Putamen (tissue), 1 donor: ENCODE results near the gene DNAI1.
"Not testable (repeated sequence)": the region's sequence is repeated elsewhere in the genome, so short reads cannot be mapped to it uniquely, and the experiment has no call there.

ENCODE experiments used
- DNase-seq: peaks from one replicate; pipeline ENCODE4 v3.0.0-alpha.2; 2016; ENCODE audit warnings: low spot score

The DNAI1 gene

DNA sequence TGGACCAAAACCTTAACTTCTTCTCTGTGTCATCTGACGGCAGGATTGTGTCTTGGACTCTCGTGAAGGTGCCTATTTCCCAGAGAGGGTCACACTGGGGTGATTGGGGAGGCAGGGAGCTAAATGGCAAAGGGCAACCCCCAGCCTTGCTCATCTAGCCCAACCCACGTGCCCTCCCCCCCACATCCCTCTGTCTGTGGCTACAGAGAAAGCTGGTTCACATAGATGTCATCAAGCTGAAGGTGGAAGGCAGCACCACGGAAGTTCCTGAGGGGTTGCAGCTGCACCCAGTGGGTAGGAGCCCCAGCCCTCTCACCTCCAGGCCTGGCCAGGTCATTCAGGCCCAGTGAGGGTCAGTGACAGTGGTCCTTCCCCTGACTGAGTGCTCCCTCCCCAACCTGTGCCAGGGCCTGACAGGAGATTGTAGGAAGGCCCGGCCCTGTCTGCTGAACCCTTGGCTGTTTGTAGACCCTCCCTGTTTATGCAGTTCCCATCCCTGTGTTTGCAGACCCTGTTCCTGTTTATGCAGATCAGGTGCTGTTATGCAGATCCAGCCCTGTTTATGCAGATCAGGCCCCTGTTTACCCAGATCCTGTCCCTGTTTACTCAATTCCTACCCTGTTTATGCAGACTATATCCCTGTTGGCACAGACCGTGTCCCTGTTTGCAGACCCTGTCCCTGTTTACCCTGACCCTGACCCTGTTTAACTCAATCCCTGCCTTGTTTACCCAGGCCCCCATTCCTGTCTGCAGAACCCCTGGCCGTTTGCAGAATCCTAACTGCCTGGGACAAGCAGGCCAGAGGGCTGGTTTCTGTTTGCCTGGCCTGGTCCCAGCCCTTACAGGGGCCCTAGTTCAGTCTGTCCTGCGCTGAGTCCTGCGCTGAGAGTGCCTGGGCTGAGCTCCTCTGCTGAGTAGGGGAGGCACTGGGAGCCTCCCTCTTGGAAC lies 53.8 kb downstream of the DNAI1 start:
- DNase-seq, result peak; percentile 60

DNA sequence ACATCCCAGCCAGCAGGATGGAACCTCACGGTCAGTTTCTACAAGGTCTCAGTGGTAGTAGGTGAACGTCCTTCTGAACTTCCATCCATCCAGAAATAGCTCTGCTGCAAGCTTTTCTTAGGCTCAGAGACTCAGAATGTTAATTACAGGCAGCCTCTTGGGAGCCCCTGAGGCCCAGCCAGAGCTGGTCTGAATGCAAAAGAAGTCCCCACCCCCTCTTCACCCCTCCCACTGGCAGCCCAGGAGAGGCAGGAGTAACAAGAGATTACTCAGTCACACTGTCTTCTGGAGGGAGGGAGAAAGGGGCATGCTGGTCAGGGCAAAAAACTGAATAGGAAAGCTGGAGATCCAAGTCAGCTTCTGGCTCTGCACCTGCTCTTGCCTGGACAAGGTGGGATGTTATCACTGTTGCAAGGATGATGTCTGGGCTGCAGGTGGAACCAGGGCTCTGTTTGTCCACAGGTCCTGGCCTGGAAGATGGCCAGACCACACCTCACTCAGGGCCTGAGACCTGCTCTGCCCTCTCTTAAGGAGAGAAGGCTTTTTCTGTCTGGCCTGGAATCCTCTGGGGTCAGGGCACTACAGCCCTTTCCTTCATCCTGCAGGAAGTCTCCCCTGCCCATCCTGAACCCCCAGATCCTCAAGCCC lies 55.1 kb downstream of the DNAI1 start:
- DNase-seq, result peak; percentile 52

DNA sequence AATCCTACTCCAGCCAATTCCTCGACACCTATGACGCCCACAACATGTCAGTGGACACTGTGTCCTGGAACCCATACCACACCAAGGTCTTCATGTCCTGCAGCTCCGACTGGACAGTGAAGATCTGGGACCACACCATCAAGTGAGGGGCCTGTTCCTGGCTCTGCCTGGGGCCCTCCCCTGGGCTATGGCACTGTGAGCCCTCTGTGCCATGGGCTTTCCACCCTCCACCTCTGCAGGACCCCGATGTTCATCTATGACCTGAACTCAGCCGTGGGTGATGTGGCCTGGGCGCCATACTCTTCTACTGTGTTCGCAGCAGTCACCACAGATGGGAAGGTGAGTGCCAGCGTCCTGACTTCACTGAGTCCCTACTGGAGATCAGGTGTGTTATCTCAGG lies 55.8 kb downstream of the DNAI1 start:
- DNase-seq, result no peak

DNA sequence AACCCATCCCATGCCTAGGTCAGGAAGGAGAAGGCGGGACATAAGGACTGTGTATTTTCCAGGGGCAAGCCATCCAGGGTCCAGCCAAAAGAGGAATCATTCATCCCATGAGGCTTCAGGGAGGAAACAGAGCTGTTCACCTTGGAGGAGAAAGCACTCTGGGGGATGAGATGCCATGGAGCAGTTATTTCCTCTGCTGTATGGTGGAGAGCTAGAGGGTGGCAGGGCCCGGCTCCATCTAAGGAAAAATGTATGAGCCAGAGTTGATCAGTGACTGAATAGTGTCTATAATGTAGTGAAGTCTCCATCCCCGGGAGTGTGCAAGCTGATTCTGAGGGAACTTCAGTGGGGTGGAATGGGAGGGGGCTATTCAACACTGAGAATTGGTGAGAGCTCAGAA lies 56.2 kb downstream of the DNAI1 start:
- DNase-seq, result no peak

DNA sequence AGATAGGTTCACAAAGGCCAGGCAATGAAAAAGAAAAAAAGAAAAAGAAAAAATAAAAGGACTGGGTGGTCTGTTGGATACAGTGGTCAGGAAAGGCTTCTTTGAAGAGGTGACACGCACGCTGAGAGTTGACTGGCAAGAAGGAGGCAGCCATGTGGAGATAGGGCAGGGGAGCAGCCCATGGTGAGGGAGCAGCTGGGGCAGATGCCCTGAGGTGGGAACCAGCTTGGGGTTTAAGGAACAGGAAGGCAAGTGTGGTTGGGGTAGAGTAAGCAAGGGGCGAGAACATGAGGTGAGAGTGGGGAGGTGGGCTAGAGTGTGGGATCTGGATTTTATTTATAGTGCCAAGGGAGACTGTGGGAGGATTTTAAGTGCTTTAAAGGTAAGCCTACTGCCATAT lies 57.4 kb downstream of the DNAI1 start:
- no peak for DNase-seq

DNA sequence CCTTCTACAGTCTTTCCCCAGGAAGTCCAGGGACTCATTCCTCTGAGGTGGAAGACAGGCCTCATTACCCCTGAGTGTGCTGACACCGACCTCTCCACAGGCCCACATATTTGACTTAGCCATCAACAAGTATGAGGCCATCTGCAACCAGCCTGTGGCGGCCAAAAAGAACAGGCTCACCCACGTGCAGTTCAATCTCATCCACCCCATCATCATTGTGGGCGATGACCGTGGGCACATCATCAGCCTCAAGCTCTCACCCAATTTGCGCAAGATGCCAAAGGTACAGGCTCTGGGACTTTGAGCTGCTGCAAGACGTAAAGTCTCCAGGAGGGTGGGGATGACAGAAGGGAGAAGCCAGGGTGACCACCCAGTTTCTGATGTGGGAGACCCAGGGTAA lies 58.6 kb downstream of the DNAI1 start:
- DNase-seq, result no peak

DNA sequence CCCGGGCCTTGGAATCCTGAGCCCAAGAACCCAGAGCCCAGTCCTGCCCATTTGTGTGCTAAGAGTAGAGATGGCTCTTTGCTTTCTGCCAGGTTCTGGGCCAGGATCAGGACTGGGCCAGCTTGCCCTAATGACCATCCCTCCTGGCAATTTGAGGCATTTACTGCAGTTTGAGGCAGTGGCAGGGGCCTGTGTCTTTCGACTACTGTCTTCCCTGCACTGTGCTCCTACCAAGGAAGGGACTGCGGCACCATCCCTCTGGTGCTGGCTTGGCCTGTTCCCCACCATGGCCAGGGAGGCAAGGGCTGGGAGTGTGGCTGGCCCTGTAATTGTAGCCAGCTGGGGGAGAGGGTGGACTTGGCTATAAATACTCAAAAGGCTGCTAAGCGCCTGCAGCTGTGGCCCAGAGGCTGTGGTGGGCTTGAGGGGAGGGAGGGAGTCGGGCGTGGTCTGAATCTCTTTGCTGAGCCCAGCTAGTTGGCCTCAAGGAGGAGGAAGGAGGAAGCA lies 59.6 kb downstream of the DNAI1 start:
- no peak for DNase-seq

DNA sequence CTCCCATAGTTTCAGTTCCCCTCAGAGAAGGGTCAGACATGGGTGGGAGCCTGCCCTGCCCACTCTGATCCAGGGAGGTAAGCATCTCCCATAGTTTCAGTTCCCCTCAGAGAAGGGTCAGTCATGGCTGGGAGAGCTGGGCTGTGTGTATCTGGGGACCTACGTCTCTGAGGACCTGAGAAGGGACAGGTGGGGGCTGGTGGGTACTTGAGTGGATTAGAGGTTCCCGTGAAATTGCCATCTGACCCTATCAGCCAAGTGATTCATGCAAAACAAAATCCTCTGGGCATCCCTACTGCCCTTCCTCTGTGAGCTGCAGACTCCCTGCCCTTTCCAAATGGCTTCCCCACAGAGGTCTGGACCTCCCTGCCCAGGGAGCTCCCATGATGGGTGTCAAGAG lies 60.3 kb downstream of the DNAI1 start:
- no peak for DNase-seq

DNA sequence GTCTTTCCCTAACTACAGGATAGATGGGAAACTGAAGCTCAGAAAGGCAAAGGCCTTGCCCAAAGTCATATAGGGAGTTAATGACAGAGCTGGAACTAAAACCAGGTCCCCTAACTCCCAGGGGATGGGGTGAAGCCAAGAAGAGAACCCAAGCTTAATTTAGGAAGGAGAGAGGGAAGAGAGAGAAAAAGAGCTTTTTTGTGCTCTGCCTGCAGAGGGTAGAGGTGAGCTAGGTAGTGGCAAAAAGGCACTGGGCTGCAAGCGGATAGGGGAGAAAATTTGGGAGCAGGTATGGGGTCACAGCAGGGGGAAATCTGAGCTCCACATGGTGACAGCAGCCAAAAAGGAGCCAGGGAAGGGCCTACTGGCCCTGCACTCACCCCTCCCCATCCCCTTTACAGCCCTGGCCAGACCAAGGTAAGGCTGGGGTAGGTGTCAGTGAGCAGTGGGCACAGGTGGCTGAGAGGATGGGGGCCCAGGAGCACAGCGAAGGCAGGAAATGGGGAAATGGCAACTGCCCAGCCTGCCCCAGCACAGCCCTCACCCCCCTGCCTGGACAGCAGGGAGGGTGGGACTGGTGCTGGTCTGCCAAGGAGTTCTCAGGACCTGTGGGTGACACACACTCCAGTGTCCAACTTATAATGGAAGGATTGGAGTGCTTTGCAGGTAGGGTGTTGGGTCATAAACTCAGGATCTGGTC lies 60.9 kb downstream of the DNAI1 start:
- DNase-seq, result no peak

DNA sequence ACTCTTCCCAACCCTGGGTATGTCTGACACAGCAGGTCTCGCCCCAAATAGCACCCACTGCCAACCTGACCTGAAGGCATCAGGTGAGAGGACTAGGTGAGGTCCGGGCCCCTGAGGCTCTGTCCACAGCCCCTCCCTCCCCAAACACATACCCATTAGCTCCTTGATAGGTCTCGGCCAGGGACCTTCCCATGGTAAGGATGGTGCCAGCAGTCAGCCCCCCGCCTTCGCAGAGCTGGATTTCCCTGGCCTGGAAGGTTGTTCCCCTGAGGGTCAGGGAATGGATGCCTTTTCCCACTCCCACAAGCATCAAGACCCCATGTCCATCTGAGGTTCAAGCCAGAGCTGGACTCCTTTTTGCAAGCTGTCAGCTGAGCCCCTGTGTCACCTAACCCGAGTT lies 61.5 kb downstream of the DNAI1 start:
- DNase-seq, result no peak

DNA sequence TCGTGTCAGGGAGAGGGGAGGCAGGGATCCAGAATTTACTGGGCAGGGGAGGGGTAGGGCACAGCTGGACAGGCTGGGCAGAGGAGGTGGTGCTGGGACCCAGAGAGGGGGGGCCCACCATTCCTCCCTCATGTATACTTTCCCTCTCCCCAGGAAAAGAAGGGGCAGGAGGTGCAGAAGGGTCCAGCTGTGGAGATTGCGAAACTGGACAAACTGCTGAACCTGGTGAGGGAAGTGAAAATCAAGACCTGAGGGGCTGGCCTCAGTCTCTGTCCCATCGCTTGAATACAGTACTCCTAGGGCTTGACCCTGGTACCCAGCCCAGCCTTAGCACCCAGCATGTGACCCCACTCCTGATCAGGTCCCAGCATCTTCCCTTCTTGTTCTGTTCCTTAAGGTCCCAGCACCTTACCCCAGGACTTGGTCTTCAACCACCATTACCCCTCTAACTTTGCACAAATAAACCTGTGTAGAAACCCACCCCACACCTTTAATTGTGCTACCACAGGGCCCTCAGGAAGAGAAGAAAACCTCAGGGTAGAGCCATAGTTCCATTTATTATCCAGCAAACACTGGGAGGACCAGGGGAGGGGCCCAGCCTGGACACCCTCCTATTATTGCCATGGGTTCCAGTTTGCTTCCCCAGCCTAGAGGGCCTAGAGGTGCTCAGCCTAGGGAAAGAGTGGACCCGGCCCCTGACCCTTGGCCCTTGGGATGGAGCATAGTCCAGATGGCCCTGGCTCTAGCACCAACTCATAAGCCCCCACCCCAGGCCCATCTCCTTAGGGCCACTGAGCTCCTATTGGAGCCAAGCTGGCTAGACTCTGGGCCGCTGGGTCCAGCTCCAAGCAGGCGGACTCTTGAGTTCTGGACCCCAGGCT lies 62.1 kb downstream of the DNAI1 start:
- DNase-seq, result no peak

DNA sequence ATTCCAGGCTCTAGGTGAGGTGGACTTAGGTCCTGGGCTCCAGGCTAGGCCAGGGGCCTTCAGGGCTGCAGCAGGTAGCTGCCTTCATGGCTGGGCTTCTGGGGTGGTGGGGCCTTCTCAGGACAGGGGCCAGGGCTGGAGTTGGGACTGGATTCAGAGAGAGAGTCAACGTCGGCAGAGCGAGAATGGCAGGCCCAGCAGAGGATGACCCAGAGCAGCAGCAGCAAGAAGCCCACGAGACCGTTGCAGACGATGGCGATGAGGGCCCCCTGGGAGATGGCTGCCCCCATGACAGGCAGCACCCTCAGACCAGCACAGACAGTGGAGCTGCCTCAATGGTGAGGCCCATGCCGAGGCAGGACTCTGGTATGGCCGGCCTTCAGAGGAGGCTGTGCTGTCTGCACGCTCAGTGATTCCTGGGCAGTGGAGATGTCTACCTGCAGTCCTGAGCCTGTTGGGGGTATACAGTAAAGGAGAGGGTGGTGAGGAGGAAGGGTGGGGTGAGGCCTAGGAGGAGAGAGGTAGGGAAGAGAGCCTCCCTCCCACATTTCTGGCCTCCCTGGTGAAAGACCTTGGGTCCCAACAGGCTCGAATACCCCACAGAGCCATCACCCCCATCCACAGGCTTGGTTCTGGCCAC lies 62.9 kb downstream of the DNAI1 start:
- DNase-seq, result no peak

DNA sequence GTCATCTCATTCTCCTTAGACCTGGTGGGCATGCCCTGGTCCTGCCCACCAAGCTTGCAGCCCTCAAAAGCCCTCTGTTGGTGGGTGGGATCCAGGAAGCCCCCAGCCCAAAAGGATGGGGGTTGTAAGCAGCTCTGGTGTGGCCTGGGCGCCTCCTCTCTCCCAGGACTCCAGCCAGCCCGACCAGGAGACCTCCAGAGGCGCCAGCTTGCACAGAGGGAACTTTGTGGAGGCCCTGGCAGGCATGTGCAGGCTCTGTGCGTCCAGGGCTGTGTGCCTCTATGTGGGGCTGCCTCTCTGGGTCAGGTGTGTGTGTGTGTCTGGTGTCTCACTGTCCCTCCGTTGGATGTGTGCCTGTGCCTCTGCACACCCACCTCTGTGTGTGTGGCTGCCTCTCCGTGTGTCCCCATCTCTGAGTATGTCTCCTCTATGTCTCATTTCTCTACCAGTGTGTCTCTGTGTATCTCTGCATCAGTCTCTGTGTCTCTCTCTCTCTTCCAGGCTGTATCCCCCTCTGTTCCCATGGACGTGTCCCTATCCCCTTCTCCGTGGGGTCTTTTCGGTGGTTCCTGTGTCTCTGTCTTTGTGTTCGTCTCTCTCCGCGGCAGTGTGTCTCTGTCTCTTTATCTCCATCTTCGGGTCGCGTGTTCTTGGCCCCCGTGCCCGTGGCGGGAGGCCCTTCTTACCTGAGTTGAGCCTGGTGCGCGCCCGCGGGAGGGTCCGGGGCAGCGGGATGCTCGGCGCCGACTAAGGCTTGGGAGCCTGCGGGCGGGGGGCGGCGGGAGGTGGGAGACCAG lies 63.7 kb downstream of the DNAI1 start:
- no peak for DNase-seq

DNA sequence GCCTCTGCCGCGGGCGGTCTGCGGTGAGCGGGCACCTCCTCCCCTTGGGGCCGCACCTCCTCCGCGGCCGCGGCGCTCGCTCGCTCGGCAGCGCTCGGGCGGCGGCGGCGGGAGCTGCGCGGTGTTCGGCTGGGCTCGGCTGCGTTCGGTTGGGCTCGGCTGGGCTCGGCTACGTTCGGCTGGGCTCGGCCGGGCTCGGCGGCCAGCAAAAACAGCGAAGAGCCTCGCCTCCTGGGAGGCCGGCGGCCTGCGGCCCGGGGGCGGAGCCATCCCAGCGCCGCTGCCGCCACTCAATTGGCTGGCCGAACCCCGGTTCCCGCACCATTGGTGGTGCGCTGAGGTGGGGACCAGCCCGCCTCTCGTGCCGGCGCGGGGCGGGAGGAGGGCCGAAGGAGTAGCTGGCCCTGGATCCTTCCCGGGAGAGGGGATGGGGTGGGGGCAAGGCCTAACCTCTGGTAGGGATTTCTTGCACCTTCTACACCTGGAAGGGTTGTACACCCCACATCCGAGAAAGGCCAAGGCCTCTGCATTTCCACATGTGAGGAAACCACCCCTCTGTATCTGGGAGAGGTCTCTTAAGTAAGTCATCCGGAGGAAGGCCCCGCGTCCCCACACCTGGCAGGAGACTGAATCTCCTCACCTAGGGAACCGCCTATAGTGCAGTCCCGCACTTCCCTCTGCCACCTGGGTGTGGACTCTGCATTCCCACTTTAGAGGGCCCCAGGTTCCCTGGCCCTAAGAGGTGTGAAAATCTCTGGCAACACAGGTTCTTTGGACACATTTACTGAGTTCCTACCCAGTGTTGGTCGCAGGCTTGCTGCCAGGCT lies 64.6 kb downstream of the DNAI1 start, which contains the start of gene ENHO:
Gene ENHO, minus strand, starts transcription at position 20 of the 827 bp plus-strand sequence. CDS start 1,295 bp downstream, outside the sequence.
- peak; percentile 90 for DNase-seq

DNA sequence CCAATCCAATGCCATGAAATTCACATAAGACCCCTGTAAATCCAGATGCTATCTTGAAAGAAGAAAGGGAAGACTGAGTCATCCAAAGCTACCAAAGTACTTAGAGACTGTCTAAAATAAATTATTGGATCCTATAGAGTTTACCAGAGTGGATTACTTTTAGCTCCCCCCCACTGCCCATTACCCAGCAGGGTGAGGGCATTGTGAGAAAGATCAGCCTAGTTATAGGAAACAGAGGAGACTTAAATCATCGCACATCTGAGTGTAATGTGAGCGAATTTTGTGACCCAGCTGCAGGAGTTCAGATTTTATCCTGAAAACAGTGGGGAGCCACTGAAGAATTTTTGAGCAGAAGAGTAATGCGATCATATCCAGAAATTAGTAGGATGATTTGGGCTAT lies 65.7 kb downstream of the DNAI1 start:
- DNase-seq, result no peak

DNA sequence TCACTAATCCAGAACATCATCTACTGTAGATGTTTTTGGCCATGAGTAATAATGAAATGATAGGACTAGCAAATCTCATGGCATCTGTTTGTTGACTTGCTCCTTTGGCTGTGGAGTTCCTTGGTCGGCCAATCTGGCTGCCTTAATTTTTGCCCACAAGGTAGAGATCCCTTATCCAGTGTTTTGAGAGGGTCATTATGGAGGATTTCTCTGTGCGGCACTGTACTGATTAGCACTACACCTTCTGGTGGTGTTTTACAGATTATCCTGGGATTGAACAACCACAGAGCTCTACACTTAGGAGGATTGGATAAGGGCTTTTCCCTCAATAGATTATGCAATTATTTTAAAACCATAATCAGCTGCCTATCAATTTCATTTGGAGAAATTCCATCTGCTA lies 67.4 kb downstream of the DNAI1 start:
- DNase-seq, result no peak

DNA sequence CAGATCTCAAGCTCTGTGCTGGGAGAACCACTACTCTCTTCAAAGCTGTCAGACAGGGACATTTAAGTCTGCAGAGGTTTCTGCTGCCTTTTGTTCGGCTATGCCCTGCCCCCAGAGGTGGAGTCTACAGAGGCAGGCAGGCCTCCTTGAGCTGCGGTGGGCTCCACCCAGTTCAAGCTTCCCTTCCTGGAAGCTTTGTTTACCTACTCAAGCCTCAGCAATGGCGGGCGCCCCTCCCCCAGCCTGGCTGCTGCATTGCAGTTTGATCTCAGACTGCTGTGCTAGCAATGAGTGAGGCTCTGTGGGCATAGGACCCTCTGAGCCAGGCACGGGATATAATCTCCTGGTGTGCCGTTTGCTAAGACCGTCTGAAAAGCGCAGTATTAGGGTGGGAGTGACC lies 73.4 kb downstream of the DNAI1 start:
- not testable (repeated sequence) for DNase-seq

DNA sequence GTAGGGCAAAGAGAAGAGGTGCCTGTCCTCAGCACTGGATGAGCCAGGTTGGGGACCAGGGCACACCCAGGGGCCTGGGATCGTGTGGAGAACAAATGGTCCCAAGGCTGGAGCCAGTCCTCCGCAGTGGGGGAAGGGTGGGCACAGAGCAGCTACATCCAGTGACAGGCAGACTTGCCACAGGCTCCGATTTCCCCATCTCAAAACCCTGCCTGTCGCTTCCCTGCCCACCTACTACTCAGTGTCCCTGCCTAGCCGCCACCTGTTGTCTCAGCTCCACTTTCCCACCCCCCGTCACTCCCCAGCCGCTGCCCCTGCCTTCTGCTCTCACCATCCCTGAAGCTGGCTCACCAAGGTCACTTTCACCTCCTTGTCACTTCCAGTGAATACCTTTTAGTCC lies 78.1 kb downstream of the DNAI1 start:
- DNase-seq, result no peak

DNA sequence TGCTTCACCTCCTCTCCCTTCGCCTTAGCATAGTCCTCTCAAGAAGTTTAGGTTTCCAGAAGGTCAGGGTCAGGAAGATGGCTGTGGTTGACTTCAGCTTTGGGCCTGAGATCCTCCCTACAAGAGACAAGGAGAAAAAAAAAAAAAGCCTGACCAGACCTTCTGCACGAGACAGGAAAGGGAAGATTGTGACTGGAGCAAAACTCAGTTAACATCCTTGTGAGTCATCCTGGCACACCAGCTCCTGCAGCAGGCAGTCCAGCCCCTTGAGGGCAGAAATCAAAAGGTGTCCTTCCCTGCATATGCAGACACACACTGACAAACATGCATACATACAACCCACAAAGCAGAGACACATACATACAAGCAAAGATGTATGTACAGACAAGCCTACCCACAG lies 82.2 kb downstream of the DNAI1 start:
- DNase-seq, result no peak
